Hematopoietic multipotent progenitor cell (in vitro differentiated cells): ENCODE results near the gene GNAS. TPM values are rescaled to one million over a fixed set of nuclear protein-coding genes. Genes with fewer than 3 reads are reported as not detected.
"Not testable (repeated sequence)": the region's sequence is repeated elsewhere in the genome, so short reads cannot be mapped to it uniquely, and the experiment has no call there.

Experiments used
- DNase-seq, 3 donors: peaks; one replicate each; pipeline ENCODE4 v3.0.0-alpha.2; 2011 to 2015; ENCODE audit warnings: low read depth in 2 of 3, low spot score in 2 of 3
- total RNA-seq: library from RNA; depleted of rRNA; stranded (reverse); fragments of >200 nt; gene quantifications from one replicate; pipeline ENCODE4 v1.2.3, GENCODE V29; 2012

The GNAS gene
- 940 TPM for total RNA-seq

DNA sequence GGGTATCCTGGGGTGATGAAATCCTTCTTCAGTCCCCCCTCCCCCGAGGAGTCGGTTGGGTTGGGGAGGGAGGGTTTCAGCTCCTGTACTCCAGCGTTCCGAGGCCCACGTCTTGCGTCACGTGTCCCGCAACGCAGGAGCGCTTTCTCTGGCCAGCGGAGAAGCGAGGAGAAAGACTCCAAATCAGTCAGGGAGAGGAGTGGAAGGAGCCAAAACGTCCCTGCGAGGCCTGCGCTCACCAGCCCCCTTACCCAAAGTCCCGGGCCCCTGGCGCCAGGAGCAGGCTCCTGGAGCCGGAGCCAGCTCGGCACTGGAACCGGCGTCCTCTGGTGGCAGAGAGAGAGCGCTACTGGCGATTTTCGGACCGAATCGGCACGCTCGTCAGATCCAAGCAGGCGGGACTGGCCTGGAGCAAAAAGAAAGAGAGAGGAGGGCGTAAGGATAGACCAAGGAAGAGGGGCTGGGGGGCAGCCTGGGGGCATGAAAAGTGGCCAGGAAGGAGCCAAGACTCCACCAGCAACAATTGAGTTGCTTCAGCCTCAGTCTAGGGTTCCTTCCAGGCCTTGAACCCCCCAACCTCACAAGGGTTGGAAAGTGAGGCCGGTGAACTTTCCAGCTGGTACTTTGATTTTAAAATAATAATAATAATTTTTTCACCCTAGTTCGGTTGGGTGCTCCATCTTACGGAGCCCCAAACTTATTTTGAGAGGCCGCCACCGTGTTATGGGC is at the start of gene GNAS:
Gene GNAS (plus strand): TSS at position 174 of the 729 bp plus-strand sequence.
- peak in 2 of 3 donors; percentile 45 to 62 for DNase-seq

DNA sequence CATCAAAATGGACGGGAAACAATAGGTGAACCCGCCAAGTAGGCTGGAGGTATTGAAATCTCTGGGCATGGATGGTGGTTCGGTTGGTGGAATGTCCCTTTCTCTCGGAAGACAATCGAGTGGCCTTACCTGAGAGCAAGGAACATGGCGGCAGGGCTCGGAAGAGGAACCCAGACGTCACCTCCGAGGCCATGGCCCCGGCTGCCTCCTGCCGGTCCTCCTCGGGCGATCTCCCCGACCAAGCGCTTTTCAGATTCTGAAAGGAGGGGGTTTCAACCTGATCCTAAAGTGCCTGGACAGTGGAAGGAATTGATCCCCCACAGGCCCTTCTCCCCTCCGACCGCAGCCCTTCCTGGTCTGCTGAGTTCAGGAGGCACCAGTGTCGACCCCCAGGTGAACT is 49.0 kb upstream of the GNAS start:
- no peak for DNase-seq

DNA sequence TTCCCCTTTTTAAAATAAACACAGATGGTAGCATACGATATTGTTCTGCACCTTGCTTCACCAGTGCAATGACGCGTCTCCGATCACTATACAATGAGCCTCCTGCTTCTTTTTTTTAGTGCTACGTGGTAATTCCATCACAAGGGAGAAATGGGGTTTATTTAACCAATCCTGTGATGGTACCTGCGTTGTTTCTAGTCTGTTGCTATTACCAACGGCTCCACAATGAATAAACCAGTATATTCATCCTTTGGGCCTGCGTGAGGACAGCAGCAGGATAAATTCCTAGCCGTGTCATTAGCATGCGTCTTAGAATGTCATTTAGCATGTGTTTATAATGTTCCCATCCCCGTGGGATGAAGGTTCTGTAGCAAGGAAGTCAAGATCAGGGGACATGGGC is 44.7 kb upstream of the GNAS start:
- DNase-seq, result no peak

DNA sequence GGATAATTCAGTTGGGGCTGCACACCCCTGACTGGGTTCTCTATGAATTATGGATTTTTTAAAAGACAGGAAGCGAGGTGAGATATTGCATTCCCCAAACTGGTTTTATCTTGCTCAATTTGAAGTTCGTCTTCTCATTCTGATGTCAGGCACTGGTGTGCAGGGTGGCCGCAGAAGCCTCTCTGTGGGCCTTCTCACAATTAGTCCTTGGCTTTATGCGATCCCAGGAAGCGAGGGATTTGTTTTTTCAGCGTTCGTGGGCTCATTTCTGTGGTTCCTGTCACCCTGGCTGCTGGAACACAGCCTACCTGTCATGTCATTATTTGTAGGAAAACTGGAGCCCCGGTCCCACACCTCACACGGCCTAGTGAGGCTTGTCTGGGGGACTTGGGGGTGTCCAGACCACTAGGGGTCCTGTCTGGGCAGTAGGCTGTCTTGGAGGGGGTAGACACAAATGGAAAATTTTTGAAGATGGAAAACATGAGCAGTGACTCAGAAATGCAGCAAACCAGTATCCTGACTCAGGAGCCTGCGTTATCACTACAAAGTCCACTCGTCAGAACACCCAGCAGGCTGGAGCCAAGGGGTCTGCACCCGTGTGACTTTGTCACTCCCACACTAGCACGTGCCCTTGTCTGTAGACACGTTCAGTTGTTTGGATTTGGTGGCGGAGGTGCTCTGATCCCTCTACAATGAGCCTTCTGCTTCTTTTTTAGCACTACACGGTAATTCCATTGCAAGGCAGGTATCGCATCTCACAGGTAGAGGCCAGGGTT is 44.1 kb upstream of the GNAS start:
- no peak for DNase-seq

DNA sequence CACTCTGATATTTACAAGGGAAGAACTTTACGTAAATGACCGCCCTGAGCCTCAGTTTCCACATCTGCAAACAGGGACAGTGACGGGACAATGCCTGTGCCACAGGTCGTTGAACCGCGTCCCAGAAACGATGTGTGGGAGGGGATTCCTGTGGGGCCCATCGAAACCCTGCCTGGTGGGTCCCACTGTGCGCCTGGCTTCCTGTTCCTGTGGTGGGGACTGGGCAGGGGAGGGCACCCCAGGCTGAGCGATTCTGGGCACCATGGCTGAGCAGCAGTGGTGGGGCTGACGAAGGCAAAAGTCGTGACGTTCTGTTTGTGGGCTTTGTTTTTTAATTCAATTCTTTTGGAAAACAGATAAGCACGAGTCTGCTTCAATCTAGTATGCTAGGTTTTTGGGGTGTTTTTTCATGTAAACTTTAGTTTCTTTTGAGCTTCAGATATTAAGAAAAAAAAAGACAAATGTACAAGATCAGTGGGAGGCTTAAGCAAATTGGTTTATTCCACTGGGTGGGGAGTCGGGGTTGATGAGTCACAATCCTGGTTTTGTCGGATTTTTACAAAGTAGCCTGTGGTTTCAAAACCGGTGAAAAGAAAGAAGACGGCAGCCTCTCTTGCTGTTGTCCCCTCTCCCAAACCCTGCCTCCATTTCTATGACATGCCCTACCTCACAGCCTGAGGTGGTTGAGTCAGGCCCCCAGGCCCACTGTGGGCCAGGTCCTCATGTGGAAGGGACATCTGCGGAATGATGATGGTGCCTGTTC is 42.2 kb upstream of the GNAS start:
- no peak for DNase-seq

DNA sequence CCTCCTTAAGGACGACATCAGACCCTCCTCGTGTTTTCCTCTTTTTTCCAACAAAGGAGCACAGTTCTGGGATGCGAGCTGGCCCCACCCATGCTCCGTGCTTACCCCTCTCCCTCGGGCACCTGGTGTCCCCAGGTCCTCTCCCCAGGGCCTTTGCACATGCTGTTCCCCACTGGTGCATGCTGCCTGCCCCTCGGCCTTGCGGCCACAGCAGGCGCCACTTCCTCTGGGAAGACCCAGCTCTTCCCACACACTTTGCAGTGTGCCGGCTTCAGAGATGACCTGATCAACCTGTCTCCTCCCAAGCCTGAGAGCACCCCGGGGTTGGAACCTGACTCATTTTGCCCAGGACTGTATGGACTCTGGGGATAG is 41.7 kb upstream of the GNAS start:
- DNase-seq, result no peak

DNA sequence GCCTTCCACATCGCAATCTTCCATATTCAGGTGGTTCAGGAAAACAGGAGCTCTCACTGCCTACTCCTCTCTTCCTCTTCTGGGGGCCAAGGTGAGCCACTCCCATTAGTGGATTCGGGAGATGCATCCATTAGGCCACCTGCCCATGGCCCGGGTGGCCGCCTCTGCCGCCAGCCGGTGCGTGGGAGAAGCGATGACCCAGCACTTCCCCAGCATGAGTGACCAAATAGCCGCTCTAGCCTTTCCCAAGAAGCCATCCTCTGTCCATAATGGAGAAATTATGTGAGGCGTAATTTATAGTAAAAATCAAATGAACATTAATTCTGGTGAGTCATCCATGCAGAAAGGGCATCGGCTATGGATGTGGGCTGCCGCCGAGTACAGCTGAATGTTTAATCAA is 41.2 kb upstream of the GNAS start:
- no peak for DNase-seq

DNA sequence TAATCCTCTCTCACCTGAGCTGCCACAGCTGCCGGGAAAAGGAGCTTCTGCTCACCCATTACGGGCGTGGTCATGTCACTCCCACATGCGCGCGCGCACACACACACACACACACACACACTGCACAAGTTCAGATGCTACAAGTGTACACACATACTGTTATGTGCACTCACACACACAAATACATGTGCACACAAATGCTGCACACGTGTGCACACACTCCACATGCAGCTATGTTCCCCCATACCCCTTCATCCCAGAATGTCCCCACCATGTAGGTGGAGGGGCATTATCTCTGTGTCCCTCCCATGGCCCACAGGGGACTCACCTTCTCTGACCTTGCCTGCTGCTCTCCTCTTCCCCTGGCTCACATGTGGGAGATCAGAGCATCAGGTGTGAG is 39.1 kb upstream of the GNAS start:
- no peak for DNase-seq

DNA sequence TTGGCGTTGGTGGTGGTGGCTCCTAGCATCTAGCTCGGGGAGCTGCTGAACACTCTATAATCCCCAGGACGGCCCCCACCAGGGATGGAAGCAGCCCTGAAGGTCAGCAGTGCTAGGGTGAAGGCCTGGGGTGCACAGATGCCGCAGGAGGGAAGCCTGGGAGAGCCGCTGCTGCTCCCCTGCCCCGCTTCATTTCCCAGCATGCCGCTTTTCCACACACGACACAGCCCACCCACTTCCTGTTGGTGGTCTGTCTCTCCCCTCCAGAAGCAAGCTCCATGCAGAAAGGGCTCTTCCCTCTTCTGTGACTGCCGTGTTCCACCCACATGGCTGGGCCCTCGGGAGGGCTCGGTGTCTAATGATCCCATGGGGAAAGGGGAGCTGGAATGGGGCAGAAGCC is 37.1 kb upstream of the GNAS start:
- DNase-seq, result no peak

DNA sequence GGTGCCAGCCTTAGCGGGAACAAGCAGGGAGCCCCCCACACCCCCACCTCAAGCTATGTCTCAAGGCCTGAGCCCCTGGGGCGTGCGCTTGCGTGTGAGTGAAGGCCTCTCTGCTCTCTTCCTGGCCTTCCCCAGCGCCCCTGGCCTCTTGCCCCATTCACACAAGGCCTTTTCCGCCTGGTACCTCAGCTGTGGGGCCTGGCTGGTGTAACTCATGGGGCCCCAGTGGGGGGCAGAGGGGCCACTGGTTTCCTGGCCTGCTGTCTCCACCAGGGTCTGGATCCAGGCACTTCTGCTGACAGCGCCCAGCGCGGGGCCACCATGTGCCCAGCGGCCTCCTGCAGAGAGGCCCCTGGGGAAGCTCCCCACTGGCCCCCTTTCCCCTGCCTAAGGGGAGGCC is 36.5 kb upstream of the GNAS start:
- DNase-seq, result no peak

DNA sequence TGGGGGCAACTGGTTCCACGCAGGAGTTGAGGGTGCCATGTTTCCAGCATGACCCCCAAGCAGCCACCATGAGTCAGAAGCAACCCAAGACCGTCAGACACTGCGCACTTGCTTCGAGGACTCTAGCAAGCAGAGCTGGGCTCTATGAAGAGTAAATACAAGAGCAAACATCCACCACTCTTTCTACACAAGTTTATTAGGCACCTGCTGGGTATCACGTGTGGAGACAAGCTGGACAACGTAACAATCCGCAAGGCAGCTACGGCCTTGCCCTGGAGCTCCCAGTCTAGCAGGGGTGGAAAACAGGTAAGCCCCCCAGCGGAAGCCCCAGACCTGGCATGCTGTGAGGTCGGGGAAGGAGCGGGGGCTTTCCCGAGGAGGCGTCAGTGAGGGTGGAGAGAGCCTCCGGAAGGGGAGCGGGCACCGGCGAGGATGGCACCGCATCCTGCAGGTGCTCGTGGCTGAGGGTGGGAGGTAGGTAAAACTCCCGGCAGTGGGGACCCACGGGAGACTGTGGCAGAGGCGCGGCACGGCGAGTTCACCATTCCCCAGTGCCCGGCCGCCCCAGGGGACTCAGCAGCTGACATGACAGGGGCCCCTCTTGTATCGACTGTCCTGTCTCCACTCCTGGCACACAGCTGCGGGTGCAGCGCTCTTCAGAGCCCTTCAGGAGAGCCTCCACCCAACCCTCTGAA is 35.4 kb upstream of the GNAS start:
- DNase-seq, result no peak

DNA sequence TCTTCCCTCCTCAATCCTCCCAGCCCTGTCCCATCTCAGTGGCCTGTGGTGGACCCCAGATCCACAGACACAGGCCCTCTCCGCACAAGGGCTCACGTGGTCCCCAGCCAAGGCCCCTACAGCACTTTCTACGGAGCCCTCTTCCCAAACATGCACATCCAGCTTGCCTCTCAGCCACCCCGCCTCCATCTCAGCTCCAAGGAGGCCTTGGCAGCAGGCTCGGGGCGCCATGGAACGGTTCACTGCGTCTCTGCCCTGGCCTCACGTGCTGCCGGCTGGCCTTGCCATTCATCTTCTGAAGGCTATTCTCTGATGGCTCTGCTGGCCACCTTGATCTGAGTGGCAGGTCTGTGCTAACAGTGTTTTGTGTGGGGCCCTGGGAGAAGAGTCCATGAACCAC is 34.8 kb upstream of the GNAS start:
- DNase-seq, result no peak

DNA sequence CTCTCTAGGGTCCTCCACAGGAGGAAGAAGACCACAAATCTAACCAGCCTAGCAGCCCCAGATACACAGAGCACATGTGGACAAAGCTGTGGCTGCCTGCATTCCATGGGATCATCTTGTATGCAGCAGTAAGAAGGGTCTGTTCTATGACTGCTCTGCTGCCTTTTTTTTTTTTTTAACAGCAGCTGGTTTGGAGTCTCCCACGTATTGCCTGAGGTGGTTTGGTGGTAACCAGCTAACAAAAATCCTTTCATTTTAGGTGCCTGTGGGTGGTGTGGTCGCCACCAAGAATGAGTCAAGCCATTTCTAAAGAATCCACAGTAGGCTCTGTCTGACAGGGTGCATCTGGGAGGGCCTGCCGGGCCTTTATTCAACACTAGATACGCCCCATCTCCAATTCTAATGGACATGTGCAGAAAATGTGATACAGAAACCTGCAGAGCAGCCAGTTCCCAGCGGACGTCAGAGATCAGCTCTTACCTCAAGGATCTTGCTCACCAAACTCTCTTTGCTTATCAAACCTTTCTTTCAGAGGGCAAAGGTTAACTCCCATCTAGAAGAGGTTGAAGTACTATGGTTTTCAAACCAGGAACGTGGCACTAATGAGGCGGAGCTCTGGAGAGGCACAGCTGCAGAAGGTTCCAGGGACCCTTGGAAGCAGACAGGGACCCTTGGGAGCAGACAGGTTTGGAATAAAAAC is 33.8 kb upstream of the GNAS start:
- no peak for DNase-seq

DNA sequence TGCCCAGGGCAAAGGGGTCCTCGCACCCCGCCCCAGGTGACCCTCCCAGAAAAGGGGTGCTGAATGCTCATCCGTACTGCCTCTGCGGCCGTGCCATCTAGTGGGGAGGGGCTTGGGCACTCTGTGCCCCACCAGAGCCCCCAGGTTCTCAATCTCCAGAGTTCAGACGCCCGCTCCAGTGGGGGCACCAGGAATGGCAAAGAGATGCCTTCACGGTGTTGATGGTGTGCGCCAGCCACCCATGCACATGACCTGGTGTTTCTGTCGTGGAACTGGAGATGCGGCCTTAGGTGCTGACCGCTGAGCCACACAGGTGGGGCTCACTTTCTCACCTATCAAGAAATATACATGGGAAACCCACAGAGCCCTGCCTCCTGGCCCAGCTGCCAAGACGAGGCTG is 32.6 kb upstream of the GNAS start:
- no peak for DNase-seq

DNA sequence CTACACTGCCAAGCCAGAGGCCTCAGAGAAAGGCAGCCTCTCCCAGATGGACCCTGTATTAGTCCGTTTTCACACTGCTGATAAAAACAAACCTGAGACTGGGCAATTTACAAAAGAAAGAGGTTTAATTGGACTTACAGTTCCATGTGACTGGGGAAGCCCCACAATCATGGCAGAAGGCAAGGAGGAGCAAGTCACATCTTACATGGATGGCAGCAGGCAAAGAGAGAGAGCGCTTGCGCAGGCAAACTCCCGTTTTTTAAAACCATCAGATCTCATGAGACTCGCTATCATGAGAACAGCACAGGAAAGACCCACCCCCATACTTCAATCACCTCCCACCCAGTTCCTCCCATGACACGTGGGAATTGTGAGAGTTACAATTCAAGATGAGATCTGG is 32.0 kb upstream of the GNAS start:
- not testable (repeated sequence) for DNase-seq

DNA sequence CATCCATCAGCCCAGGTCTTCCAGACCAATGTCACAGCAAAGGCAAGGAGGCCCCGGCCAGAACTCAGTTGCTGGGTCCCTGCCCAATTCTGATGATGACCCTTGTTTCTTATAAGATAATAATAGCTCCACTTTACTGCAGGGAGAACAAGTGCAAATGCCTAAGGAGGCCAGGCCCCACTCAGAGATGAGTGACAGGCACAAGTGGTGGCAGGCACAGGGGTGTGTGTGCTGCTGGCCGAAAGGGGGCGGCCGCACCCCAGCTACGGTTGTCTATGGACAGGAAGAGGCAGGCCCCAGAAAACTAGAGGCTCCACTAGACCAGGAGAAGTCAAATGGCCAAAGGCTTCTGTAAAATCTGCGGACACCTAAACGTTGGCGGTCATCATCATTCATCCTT is 30.4 kb upstream of the GNAS start:
- no peak for DNase-seq

DNA sequence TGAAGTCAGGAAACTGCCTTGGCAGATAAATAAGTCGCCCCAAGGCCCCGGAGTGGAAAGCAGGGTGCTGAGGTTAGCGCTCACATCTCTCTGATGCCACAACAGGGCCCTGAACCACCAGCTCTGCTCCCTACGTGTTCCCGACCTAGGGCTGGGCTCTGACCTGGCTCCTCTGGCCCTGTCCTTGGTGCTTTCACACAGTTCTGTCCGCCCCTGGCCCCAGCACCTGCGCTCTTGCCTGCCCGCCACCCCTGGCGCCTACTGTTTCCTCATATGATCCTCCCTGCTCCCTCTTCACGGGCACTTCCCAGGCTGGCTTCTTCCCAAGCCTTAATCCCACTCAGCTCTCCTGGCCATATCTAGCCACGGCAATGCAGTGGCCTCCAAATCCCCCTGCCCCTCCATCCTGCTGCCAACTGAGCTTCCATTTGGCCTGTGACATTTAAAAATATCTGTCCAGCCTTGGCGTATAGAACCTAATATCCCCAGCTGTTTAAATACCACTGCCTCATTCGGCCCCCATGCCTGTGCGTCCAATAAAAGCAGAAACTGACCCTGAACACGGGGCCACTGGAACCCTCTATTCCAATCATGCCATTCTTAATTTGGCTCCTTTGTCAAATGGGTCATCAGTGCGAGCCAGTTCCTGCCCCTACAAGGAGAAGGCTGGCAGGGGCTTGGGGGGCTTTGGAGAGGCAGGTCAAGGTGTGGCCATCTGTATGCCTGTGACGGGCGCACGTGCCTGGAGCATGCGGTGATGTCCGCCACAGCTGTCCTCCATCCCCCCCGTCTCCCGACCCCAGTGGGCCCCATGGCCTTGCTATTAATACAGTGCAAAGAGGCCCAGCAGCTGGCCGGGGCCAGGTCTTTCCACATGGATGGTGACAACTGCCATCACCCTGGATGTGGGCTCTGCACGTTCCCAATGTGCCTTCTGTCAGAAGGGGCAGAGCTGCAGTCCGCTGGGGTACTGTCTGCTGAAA is 29.5 kb upstream of the GNAS start:
- no peak for DNase-seq

DNA sequence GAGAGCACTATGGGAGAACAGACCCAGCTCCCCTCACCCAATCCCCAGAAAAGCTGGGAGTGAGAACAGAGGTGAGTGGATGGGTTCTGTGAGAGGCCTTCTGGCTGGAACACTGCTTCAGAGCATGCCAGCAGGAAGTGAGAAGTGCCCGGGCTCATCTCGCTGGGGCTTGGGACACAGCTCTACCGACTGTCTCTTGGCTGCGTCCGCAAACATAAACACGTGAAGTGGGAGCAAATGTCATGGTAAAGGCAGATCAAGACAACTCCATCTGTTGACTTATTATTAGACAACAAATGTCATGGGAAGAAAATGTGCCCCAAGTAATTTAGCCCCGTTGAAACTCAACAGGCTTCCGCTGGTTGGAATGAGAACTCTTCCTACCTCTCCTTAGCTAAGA is 27.7 kb upstream of the GNAS start:
- no peak for DNase-seq

DNA sequence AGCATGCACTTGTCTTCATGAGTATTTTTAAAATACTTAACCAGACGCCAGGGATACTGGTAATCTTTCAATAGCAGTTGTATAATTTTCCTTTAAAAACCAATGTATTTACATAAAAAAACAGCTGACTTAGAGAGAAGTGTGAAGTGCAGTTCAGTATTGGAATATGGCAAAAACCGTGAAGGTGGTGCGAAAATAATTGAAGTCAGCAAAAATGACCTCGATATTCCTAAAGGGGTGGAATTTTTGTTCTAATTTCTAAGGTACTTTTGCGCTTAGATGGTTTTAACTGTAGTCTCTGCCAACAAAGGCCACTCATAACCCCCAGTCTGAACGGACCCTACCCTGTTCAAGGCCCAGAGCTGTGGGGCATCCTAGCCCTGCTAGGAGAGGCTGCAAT is 27.1 kb upstream of the GNAS start:
- DNase-seq, result no peak
